Stimulated activated CD4-positive, alpha-beta T cell treated with anti-CD3 and anti-CD28 coated beads, Interleukin-2, amount 100 ng/mL, for 4 hours (primary cell): Measurements from ENCODE around the gene TSHR.

Experiments
- DNase-seq: peaks from one replicate; pipeline ENCODE4 v3.0.0-alpha.2; 2020; ENCODE audit warnings: low read depth

The TSHR gene

DNA sequence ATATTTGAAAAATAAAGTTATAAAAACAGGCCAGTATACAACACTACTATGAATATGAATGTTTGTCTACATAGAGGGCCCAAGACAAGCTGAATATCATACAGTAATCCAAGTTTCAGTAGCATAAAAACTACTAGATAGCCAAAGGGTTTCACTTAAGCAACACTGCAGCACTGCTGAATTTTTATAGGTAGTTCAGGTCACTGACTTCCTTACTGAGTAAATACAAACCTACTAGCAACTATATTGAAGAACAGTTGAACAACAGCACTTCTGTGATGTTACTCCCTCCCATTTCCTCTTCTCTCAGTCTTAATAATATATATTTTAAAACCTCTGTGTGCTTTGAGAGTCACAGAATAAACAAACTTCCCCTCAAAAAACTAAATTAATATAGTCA lies 222.6 kb downstream of the TSHR start:
- DNase-seq = no peak

DNA sequence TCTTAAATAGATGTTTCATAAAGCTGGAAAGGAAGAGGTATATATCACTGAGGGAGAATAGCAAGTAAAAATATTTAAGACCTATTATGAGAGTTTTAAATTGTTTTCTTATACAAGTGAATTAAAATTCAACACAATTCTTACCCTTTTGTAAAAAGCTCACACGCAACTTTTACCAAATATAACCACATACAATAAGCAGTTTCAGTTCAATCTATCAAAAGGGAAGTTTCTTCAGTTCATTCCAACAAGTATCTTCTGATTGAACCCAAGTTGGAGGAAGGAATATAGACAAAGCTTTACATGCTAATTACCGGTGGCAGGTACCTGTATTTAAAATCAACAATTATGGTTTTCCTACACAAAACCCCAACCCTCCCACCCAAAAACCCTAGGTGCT lies 224.2 kb downstream of the TSHR start:
- no peak for DNase-seq

DNA sequence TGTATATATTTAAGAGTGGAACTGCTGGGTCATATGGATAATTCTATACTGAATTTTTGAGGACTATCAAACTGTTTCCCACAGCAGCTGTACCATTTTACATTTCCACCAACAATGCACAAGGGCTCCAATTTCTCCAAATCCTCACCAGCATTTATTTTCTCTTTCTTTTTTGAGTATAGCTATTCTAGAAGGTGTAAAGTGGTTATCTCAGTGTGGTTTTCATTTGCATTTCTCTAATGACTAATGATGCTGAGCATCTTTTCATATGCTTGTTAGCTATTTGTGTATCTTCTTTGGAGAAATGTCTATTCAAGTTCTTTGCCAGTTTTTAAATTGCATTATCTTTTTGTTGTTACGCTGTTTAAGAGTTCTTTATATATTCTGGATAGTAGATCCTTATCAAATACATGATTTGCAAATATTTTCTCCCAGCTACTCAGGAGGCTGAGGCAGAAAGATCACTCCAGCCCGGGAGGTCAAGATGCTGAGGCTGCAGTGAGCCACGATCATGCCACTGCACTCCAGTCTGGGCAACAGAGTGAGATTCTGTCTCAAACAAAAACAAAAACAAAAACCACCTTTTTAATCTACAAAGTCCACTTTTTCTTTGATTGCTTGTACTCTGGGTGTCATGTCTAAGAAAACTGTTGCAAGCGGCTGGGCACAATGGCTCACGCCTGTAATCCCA lies 232.6 kb downstream of the TSHR start:
- DNase-seq = no peak

DNA sequence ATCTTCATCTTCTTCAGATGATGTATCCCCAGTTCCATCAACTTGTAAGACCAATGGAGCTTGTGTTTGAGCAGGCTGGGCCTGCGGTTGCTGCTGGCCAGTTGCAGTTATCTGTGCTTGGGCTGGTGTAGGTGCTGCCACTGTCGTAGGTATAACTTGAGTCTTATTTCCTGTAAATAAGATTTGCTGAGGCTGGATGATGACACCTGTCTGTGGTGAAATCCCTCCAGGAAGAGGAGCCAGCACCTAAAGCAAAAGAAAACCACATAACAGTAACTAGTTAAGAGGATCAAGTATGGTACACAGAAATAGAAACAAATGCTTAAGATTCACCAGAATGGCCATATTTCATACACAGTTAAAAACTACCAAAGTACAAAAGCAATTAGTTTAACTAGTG lies 237.2 kb downstream of the TSHR start:
- no peak for DNase-seq

DNA sequence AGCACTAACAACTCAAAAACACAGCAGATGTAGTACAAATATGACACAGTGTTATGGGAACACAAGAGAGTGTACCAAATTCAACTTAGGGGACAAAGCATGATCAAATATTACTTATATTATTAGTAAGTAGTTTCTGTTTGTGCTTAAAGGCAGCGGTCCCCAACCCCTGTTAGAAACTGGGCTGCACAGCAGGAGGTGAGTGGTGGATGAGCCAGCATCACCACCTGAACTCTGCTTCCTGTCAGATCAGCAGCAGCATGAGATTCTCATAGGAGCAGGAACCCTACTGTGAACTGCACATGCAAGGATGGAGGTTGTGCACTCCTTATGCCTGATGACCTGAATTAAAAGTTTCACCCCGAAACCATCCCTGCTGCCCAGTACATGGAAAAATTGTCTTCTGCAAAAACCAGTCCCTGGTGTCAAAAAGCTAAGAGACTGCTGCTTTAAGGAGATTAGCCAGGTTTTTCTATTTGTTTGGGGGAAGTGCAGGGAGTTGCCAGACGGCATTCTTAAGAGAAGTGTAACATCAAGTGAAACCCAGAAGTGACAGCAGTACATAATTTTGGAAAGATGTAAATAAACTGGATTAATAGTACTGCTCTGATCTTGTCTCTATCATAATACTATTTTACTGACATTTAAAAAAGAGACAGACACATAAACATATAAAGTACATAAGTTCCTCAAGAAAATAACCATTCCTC lies 238.7 kb downstream of the TSHR start:
- no peak for DNase-seq
